IPS-15b (cell line): Measurements from ENCODE around the gene RPN2.

Experiments used
- H3K27me3 ChIP-seq: one replicate; pipeline ENCODE4 v1.6.1; 2013; ENCODE audit warnings: low read length; ENCODE audit not compliant: control insufficient read depth, insufficient read depth
- H3K36me3 ChIP-seq: one replicate; pipeline ENCODE4 v1.6.1; 2013; ENCODE audit warnings: low read length; ENCODE audit not compliant: control insufficient read depth, insufficient read depth
- H3K4me1 ChIP-seq: one replicate; pipeline ENCODE4 v1.6.1; 2013; ENCODE audit warnings: mild to moderate bottlenecking, low read length; ENCODE audit not compliant: control insufficient read depth, insufficient read depth
- H3K4me3 ChIP-seq: one replicate; pipeline ENCODE4 v1.5.1; 2013; ENCODE audit warnings: low read depth, low read length
- H3K9ac ChIP-seq: one replicate; pipeline ENCODE4 v1.6.1; 2013; ENCODE audit warnings: low read depth, mild to moderate bottlenecking, low read length
- H3K9me3 ChIP-seq: one replicate; pipeline ENCODE4 v1.6.1; 2013; ENCODE audit warnings: mild to moderate bottlenecking, low read length; ENCODE audit not compliant: control insufficient read depth, insufficient read depth

Gene RPN2

DNA sequence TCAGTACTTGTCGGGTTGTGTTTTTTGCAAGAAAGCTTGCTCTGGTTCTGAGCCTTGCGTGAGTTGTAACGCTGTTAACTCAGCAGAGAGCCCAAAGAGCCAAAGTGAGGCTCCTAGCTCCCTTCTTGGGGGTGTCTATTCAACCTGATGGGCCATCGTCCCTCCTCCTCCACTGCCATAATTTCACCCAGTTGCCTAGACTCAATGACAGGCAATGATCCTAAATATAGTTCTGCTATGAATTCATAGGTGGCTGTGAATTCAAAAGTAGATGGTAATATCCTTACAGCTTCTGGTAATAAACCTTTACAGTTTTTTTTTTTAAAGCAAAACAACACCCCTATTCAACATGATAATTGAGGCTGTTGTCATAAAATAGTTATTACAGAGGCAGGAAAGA lies 43.0 kb downstream of the RPN2 start:
- no peak overlapping the region for H3K4me3 ChIP-seq
- H3K9ac ChIP-seq, result no peak overlapping the region
- no peaks in the 10 kb centered on the region for H3K9me3 ChIP-seq
- no peaks in the 10 kb centered on the region for H3K27me3 ChIP-seq
- H3K4me1 ChIP-seq, result peaks cover 14% of the 10 kb centered on the region
- peaks cover 34% of the 10 kb centered on the region for H3K36me3 ChIP-seq

DNA sequence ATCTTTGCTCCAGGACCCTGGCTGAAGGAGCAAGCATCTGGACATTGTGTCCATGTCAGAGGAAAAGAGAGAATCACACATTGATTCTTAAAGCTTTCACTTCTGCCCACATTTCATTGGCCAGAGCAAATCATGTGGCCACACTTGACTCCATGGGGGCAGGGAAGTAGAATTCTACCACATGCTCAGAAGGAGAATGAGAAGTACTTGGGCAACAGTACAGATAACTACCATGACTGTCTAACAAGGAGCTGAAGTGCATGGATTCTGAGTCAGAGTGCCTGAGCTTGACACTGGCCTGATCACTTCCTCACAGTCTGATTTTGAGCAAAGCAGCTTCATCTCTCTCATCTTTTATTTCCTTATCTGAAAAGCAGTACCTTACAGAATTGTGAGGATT lies 43.9 kb downstream of the RPN2 start:
- Histone ChIP-seq H3K9me3 (no peaks in the 10 kb centered on the region), H3K4me3 (no peak overlapping the region), H3K27me3 (no peaks in the 10 kb centered on the region), H3K9ac (no peak overlapping the region), H3K4me1 (peaks cover 14% of the 10 kb centered on the region), H3K36me3 (peaks cover 42% of the 10 kb centered on the region)

DNA sequence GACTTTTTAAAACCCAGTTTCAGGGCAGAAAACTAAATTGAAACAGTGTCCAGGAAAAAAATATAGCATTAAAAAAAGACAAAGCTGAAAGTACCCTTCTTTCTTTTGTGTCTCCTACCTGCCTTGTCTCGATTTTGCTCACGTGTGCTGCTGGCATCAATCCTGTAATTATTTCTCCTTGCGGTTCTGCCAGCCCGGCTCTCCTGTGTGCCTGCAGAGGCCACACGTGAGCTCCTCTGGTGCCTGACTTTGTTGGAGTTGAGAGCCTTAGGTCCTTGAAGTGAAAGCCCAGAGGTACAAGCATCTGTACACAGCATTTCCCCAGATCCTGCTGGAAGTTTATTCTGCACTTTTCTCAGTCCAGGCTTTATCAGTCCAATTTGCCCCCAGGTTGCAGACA lies 46.0 kb downstream of the RPN2 start:
- Histone ChIP-seq H3K9ac (no peak overlapping the region), H3K9me3 (no peaks in the 10 kb centered on the region), H3K4me3 (no peak overlapping the region), H3K27me3 (no peaks in the 10 kb centered on the region), H3K36me3 (peaks cover 50% of the 10 kb centered on the region), H3K4me1 (peaks cover 28% of the 10 kb centered on the region)

DNA sequence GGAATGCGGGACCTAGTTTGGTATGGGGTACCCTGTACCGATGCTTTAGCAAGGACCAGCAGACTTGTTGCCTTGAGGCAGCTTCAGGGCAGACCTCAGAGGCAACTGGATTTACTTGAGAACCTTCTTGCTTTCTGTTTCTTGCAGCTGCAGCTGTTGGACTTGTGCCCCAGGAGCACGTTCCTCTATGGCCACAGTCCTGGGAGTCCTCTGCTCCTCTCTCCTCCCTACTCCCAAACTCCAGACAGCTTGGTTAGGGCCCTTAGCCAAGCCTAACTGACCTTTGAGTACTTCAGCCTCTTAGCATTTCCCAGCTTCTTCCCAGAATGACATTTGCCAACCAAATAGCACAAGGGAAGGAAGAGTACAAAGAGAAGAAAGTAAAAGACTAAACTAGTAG lies 47.8 kb downstream of the RPN2 start:
- Histone ChIP-seq H3K9me3 (no peaks in the 10 kb centered on the region), H3K27me3 (no peaks in the 10 kb centered on the region), H3K9ac (no peak overlapping the region), H3K36me3 (peaks cover 61% of the 10 kb centered on the region), H3K4me3 (no peak overlapping the region), H3K4me1 (peaks cover 31% of the 10 kb centered on the region)

DNA sequence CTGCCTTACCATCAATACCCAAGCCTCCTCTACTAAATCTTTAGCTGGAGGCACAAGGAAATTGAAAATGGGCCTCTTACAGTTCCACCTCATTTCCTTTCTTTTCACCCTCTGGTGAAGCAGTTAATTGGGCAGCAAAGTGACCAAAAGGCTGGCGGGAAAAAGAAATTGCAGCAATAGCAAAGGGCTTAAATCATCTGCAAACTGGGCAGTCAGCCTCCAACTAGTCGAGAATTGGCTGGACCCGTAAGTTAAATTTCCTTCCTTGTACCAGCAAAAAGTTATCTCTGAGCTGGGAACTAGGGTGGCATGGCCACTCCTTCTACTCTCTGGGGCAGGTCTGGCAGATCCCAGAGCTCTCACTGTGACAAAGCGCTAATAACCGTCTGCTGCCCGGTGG lies 49.0 kb downstream of the RPN2 start:
- peaks cover 24% of the 10 kb centered on the region for H3K4me1 ChIP-seq
- no peak overlapping the region for H3K9ac ChIP-seq
- H3K27me3 ChIP-seq, result no peaks in the 10 kb centered on the region
- H3K36me3 ChIP-seq, result peaks cover 69% of the 10 kb centered on the region
- H3K4me3 ChIP-seq, result no peak overlapping the region
- no peaks in the 10 kb centered on the region for H3K9me3 ChIP-seq

DNA sequence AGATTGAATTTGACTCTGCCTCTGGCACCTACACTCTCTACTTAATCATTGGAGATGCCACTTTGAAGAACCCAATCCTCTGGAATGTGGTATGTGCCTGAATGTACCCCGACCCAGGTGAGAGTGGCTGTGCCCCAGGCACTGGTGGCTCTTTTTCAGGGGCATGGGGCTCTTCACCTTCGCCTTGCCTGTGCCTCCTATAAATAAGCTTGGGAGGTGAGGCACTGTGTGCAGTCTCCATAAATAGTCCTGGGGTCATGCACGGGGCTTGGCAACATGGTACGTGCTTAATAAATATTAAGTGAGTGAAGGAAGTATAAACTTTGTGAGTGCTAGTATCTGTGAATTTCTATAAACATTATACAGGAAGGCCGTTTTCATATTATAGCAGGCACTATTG lies 49.5 kb downstream of the RPN2 start:
- Histone ChIP-seq H3K4me1 (peaks cover 23% of the 10 kb centered on the region), H3K9ac (no peak overlapping the region), H3K36me3 (peaks cover 65% of the 10 kb centered on the region), H3K9me3 (no peaks in the 10 kb centered on the region), H3K27me3 (no peaks in the 10 kb centered on the region), H3K4me3 (no peak overlapping the region)

DNA sequence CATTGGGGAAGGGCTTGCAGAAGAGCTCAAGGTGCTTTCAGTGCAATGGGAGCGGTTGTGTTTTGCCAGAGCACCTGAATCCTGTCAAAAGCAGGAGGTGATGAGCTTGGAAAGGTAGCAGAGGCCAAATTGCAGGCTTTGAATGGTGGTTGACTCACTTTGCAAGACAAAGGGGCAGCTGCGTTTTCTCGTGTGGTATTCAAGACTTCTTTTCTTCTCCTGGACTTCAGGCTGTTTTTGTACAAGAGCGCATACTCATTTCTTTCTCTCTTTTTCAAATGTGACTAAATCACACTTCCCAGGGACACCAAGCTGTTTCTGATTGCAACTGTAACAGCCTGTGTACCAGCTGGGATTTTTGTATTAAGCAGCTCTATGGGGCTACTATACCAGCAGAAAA lies 50.2 kb downstream of the RPN2 start:
- H3K27me3 ChIP-seq, result no peaks in the 10 kb centered on the region
- no peak overlapping the region for H3K9ac ChIP-seq
- no peaks in the 10 kb centered on the region for H3K9me3 ChIP-seq
- H3K4me3 ChIP-seq, result no peak overlapping the region
- H3K4me1 ChIP-seq, result peaks cover 23% of the 10 kb centered on the region
- peaks cover 61% of the 10 kb centered on the region for H3K36me3 ChIP-seq

DNA sequence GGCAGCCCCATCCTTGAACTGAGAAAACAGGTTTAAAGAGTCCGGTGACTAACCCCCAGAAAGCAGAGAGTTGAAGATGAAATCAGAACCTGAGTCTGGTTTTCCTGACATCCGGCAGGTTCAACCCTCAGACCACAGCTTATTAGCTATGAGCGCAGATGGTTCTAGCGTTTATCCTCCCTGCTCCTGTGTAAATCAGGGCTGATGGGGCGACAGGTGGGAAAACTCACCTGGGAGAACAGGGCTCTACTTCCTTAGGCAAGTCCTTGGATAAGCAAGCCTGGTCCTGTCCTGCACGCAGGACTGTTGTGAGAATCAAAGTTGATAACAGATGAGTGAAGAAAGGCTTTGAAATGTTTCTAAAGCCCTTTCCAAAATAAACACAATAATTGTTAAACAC lies 51.1 kb downstream of the RPN2 start:
- Histone ChIP-seq H3K4me1 (peaks cover 23% of the 10 kb centered on the region), H3K4me3 (no peak overlapping the region), H3K9ac (peak overlapping the region; percentile 55), H3K36me3 (peaks cover 62% of the 10 kb centered on the region), H3K9me3 (no peaks in the 10 kb centered on the region), H3K27me3 (no peaks in the 10 kb centered on the region)

DNA sequence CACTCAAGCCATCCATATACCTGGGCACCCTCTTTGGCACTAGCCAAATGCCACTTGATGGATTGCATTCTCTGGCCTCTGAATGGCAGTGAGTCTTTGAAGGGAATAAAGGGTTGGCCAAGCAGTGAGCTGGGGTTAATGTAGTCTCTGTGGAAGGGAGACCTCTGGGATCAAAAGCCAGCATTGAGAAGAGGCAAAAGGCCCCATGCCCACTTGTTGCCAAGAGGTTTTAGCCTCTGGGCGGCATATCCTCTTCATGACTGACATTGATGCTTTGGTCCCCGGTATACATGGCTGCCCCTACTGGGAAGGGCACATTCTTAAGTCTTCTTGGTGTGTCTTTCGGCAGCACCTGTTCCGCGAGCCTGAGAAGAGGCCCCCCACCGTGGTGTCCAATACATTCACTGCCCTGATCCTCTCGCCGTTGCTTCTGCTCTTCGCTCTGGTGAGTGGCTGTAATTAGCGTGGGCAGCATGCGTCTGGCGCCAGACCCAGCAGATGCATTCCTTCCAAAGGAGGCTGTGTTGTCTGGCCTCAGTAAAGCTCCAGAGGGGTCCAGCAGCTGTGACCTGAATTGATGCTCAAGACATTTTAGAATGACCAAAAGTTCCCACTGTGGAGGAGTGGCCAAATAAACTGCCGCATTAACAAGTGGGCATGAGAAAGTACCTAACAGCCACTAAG lies 53.0 kb downstream of the RPN2 start:
- no peak overlapping the region for H3K9ac ChIP-seq
- no peaks in the 10 kb centered on the region for H3K9me3 ChIP-seq
- peaks cover 65% of the 10 kb centered on the region for H3K36me3 ChIP-seq
- no peaks in the 10 kb centered on the region for H3K27me3 ChIP-seq
- H3K4me3 ChIP-seq, result no peak overlapping the region
- H3K4me1 ChIP-seq, result peaks cover 23% of the 10 kb centered on the region

DNA sequence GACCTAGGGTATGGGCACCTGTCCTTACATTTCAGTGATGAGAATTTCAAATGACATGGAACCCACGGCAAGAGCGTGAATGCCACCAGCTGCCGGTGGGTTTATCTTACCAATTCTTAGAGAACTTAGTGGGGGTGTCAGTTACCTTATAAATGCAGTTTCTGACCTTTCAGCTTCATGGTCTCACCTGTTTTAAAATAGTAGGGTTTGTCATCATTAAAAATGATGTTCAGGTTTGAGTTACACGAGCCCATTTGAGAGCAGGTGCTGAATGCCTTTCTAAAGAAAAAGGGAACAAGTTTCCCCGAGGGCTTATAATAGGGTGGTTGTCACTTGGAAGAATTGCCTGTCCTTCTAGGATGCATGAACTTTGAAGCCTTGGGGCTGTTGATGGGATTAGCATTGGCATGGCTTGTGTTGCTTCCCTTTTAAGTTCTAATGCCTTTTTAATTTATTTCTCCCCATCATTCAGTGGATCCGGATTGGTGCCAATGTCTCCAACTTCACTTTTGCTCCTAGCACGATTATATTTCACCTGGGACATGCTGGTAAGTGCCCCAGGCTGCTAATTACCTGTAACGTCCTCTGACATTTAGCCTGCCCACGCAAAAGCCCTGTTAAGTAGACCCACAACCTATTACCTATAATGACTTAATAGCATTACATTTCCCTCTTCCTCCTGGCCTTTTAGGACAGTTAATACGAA lies 54.6 kb downstream of the RPN2 start:
- Histone ChIP-seq H3K9me3 (no peaks in the 10 kb centered on the region), H3K4me1 (peaks cover 19% of the 10 kb centered on the region), H3K27me3 (no peaks in the 10 kb centered on the region), H3K9ac (no peak overlapping the region), H3K36me3 (peaks cover 65% of the 10 kb centered on the region), H3K4me3 (no peak overlapping the region)

DNA sequence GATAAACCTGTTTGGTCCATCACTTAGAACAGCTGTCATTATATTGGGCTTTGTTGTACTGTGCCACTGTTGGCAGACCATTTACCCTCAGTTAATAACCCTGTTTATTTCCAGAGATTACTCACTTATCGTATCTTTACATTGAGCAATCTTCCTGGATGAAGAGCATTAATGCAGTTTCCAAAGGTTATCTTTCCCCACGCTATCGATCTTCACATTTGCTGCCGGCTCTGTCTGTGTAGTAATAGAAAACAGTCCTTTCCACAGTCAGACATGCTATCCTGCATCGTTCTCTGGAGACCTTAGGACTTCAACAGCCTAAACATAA lies 55.1 kb downstream of the RPN2 start:
- Histone ChIP-seq H3K9ac (no peak overlapping the region), H3K9me3 (no peaks in the 10 kb centered on the region), H3K4me1 (peaks cover 15% of the 10 kb centered on the region), H3K27me3 (no peaks in the 10 kb centered on the region), H3K36me3 (peaks cover 66% of the 10 kb centered on the region), H3K4me3 (no peak overlapping the region)

DNA sequence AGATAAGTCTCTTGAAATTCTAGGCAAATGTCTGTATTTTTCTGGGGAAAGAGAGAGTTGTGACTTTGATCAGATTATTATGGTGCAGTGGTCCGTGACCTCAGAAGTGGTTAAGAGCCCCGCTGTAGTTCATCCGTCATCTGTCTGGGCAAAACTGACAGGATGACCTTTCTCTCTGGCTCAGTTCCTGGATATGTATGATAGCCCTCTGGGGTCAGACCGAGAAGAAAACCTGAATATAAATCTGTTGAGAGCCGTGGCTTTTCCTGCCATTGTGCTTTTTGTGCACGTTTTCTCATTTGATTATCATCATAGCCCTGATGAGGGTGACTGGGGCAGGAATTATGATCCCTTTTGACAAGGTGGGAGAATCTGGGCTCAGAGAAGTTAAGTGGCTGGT lies 55.9 kb downstream of the RPN2 start:
- Histone ChIP-seq H3K4me3 (no peak overlapping the region), H3K4me1 (peaks cover 9% of the 10 kb centered on the region), H3K27me3 (no peaks in the 10 kb centered on the region), H3K36me3 (peaks cover 69% of the 10 kb centered on the region), H3K9me3 (no peaks in the 10 kb centered on the region), H3K9ac (no peak overlapping the region)
